Gastrocnemius medialis (tissue), 4 donors: Measurements from ENCODE around the gene TMEM221. TPM values are rescaled to one million over a fixed set of nuclear protein-coding genes. Genes with fewer than 3 reads are reported as not detected.

Experiments
- ATAC-seq, 2 donors: fragments of 150-250 bp; one replicate each; pipeline ENCODE4 v1.9.1; 2016
- DNase-seq, 2 donors: peaks; one replicate each; pipeline ENCODE4 v3.0.0-alpha.2; 2019
- H3K27ac ChIP-seq, 4 donors: fragments of 200-600 bp; sonication (generic); 1 replicate in 1 of 4; 2 replicates in 3 of 4; pipeline ENCODE4 v1.5.1; 2016 to 2018; ENCODE audit warnings: mild to moderate bottlenecking in 2 of 4, moderate library complexity in 1 of 4
- H3K27me3 ChIP-seq, 3 donors: fragments of 200-600 bp; sonication (generic) in 2 of 3; 1 replicate in 1 of 3; 2 replicates in 2 of 3; pipeline versions ENCODE4 v1.5.1 to v1.6.0; 2016 to 2019; ENCODE audit warnings: mild to moderate bottlenecking in 1 of 3, moderate library complexity in 1 of 3
- H3K36me3 ChIP-seq, 2 donors: fragments of 200-600 bp; sonication (generic) in 1 of 2; one replicate each; pipeline ENCODE4 v1.5.1; 2017 to 2018
- H3K4me1 ChIP-seq, 2 donors: fragments of 200-600 bp; sonication (generic) in 1 of 2; one replicate each; pipeline ENCODE4 v1.5.1; 2016 to 2017; ENCODE audit warnings: mild to moderate bottlenecking in 2 of 2
- H3K4me3 ChIP-seq, 4 donors: fragments of 200-600 bp; sonication (generic) in 3 of 4; 1 replicate in 1 of 4; 2 replicates in 3 of 4; pipeline ENCODE4 v1.5.1; 2016 to 2019; ENCODE audit warnings: mild to moderate bottlenecking in 2 of 4
- H3K9me3 ChIP-seq, 3 donors: fragments of 200-600 bp; sonication (generic) in 2 of 3; 1 replicate in 1 of 3; 2 replicates in 2 of 3; pipeline ENCODE4 v1.5.1; 2016 to 2019
- POLR2A ChIP-seq, 2 donors: fragments of 450-650 bp; IDR thresholded peaks; one replicate each; pipeline ENCODE4 v1.6.1; 2017; ENCODE audit warnings: antibody characterized with exemption in 2 of 2, mild to moderate bottlenecking in 2 of 2, moderate library complexity in 2 of 2
- in situ Hi-C, 4 donors: fragments of 200-750 bp; cut with MboI; loops; one replicate each; pipeline versions ENCODE4 v1.15.0 to v1.8.0; 2017; ENCODE audit warnings: low sequenced_read_pairs in 4 of 4
- intact Hi-C: fragments of 100-400 bp; cut with DNase I; formaldehyde crosslinking; loops from one replicate; pipeline ENCODE4 v1.15.1; 2023; ENCODE audit warnings: low total_unique reads
- total RNA-seq, 4 donors: library from RNA; depleted of rRNA; stranded (reverse); fragments of >200 nt; gene quantifications; one replicate each; pipeline versions ENCODE4 v1.1.0 to v1.2.3, GENCODE V29; 2016
- TF ChIP-seq, protein P1 (sequence below), 5 experiments: fragments of 450-650 bp in 3 of 5; fragments of 200-600 bp in 2 of 5; sonication (generic) in 2 of 5; IDR thresholded peaks in 4 of 5; conservative IDR thresholded peaks in 1 of 5; 1 replicate in 4 of 5; 2 replicates in 1 of 5; pipeline ENCODE4 v1.5.1; 2016 to 2019; ENCODE audit warnings: antibody characterized with exemption in 5 of 5, mild to moderate bottlenecking in 3 of 5, moderate library complexity in 3 of 5

TMEM221 gene
- total RNA-seq, 4 donors from 2014 or later = not detected

DNA sequence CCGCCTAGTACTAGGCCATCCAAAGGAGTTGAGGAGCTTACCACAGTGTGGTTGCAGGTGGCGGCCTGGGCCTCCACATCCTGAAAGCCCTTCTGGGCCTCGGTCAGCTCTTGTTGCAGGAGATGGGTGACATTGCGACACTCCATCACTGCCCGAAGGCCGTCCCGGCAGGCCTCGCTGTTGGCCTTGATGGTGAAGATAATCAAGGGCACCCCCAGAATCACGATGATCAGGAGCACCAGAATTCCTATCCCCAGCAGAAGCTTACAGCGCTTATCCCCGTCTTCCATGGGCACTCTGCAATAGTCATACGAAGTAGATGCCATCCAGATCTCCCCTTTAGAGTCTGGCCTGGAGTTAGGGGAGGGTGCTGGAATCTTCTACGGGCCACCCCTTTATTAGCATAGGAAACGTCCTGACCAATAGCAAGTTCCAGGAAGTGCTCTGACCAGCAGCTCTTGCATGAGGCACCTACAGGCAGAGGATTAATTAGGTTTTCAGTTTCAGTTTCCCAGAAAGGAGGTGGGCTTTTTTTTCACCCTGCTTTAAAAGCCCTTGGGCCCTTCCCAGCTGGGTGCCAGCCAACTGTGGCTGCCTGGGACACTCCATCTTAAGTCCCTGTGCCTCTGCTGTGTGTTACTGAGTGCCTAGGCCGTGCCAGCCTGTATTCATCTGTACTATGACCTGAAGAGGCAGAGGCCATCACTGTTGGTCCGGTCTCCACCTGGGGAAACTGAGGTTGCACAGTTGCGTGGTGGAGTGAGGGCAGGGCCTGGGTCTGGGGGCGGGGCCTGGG, 43.0 kb downstream of the TMEM221 start, which contains the start of gene BST2:
Gene BST2, minus strand, starts transcription at position 381 of the 796 bp plus-strand sequence. Its CDS starts 55 bp downstream, at position 326.
- peak within 1 kb of the TSS; percentile 46 to 60 (median 52) for H3K4me3 ChIP-seq
- in situ Hi-C loops = no loop called here
- peak within 1 kb of the TSS; percentile 73 to 82 (median 82) for H3K27ac ChIP-seq
- peak; percentile 28 to 32 for DNase-seq
- H3K27me3 ChIP-seq = peaks cover 0 to 2% (median 0%) of the 10 kb centered on the region in 3 donors
- TF ChIP-seq, protein P1, sequence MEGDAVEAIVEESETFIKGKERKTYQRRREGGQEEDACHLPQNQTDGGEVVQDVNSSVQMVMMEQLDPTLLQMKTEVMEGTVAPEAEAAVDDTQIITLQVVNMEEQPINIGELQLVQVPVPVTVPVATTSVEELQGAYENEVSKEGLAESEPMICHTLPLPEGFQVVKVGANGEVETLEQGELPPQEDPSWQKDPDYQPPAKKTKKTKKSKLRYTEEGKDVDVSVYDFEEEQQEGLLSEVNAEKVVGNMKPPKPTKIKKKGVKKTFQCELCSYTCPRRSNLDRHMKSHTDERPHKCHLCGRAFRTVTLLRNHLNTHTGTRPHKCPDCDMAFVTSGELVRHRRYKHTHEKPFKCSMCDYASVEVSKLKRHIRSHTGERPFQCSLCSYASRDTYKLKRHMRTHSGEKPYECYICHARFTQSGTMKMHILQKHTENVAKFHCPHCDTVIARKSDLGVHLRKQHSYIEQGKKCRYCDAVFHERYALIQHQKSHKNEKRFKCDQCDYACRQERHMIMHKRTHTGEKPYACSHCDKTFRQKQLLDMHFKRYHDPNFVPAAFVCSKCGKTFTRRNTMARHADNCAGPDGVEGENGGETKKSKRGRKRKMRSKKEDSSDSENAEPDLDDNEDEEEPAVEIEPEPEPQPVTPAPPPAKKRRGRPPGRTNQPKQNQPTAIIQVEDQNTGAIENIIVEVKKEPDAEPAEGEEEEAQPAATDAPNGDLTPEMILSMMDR (IDR thresholded peaks at IDR 0.05 in 4 of 5, conservative IDR thresholded peaks at IDR 0.05 in 1 of 5) = no peak
- TF ChIP-seq POLR2A (IDR thresholded peaks at IDR 0.05) = peak; percentile 27 to 70
- no peaks in the 10 kb centered on the region for H3K9me3 ChIP-seq
- peak; percentile 87 to 92 for ATAC-seq
- peaks cover 0 to 7% of the 10 kb centered on the region in 2 donors for H3K4me1 ChIP-seq
- H3K36me3 ChIP-seq = no peaks in the 10 kb centered on the region
- intact Hi-C loops = no loop called here

DNA sequence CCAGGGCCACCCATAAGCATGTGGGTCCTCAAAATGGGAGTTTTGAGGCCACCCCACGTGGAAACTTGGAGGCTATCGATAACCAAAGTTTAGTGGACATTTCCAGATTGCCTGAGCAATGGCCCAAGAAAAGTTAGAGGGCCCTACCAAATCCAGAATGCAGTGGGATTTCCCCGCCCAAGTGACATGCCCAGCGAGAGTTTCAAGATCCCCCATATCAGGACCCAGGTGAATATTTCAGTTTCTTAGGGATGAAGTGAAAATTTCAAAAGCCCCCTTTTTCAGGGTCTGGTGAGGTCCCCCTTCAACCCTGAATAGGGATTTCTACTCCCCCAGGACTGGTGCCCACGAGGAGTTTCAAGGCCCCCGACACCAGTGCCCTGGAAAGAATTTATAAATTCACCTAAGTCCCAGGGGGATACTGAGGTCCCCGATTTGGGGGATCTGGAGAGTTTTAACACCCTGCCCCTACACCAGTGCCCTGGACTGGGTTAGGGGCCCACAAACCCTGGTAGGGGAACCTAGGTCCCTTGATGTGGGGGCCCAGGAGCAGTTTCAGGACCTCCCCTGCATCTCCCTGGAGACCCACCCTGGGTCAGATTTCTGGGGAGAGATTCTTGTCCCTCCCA, 43.7 kb downstream of the TMEM221 start:
- ATAC-seq = no peak
- no peak for DNase-seq
- in situ Hi-C loops = no loop called here
- Histone ChIP-seq H3K9me3 (no peaks in the 10 kb centered on the region), H3K27me3 (peaks cover 0 to 2% (median 0%) of the 10 kb centered on the region in 3 donors), H3K27ac (peak overlapping the region; percentile 73 to 82 (median 82)), H3K4me1 (peaks cover 0 to 7% of the 10 kb centered on the region in 2 donors), H3K4me3 (peak overlapping the region; percentile 46 to 60 (median 52)), H3K36me3 (no peaks in the 10 kb centered on the region)
- intact Hi-C loops = no loop called here
- no peak for TF ChIP-seq POLR2A (IDR thresholded peaks at IDR 0.05)
- TF ChIP-seq, protein P1 (IDR thresholded peaks at IDR 0.05 in 4 of 5, conservative IDR thresholded peaks at IDR 0.05 in 1 of 5) = no peak

DNA sequence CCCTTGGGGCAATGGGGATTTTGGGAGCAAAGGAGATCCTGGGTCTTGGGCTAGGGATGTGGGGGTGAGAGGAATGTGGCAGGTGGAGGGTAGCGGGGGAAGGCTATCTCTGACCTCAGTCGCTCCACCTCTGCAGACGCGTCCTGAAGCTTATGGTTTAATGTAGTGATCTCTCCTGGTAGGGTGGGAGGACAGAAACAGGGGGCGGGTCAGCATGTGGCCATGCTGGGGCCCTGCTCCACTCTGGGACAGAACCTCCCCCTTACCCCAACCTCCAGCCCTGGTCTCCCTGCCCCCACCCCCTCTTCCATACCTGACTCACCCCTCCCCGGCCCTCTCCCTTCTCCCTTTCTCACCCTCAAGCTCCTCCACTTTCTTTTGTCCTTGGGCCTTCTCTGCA, 44.5 kb downstream of the TMEM221 start:
- no peak for DNase-seq
- intact Hi-C loops (no loop called here), in situ Hi-C loops (no loop called here)
- H3K27me3 ChIP-seq = peaks cover 0 to 2% (median 0%) of the 10 kb centered on the region in 3 donors
- H3K27ac ChIP-seq = peak overlapping the region; percentile 44 to 82 (median 82)
- H3K36me3 ChIP-seq = no peaks in the 10 kb centered on the region
- H3K9me3 ChIP-seq = no peaks in the 10 kb centered on the region
- no peak for TF ChIP-seq POLR2A (IDR thresholded peaks at IDR 0.05)
- TF ChIP-seq, protein P1 (IDR thresholded peaks at IDR 0.05 in 4 of 5, conservative IDR thresholded peaks at IDR 0.05 in 1 of 5) = no peak
- peaks cover 0 to 7% of the 10 kb centered on the region in 2 donors for H3K4me1 ChIP-seq
- H3K4me3 ChIP-seq = peak overlapping the region; percentile 46 to 60 (median 52)
- ATAC-seq = no peak

DNA sequence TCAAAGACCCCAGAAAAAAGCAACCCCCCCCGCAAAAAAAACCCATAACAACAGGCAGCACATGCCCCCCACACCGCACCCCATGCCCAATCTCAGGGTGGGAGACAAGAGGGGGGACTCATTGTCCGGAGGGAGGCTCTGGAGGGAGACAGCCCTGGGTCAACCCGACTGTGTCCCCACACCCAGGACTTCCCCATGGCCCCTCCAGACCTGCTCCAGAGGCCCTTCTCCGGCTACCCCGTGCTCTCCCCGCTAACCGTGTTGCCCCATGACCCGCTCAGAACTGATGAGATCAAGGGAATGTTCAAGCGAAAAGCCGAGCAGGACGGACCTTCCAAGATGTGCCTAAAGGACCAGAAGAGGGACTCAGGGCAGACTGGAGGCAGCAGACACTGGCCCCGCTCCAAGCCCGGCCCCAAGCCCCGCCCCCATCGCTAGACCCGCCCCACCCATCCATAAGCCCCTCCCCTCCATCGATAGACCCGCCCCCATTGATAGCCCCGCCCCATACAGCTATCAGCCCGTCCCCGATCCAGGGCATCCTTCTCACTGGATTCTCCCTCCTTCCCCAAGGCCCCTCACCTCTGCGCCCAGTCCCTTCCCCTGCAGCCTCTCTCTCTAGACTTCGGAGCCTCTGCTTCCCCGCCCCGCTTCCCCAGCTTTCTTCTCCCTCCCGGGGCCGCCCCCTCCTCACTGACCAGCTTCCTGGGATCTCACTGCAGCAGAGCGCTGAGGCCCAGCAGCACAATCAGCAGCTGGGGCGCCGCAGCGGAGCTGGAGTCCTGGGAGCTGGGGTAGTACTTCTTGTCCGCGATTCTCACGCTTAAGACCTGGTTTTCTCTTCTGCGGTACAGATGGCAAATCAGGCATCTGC, 45.2 kb downstream of the TMEM221 start:
- Histone ChIP-seq H3K9me3 (no peaks in the 10 kb centered on the region), H3K36me3 (no peaks in the 10 kb centered on the region), H3K27me3 (peaks cover 0 to 2% (median 0%) of the 10 kb centered on the region in 3 donors), H3K4me3 (peak overlapping the region in 2 of 4 donors; percentile 53 to 60), H3K4me1 (peaks cover 0 to 7% of the 10 kb centered on the region in 2 donors), H3K27ac (peak overlapping the region in 3 of 4 donors; percentile 81 to 82 (median 82))
- DNase-seq (no peak), ATAC-seq (no peak)
- in situ Hi-C loops (no loop called here), intact Hi-C loops (no loop called here)
- TF ChIP-seq, protein P1 (IDR thresholded peaks at IDR 0.05 in 4 of 5, conservative IDR thresholded peaks at IDR 0.05 in 1 of 5) = no peak
